IMR-90 (cell line): ENCODE results near the gene RFX2. TPM values are rescaled to one million over a fixed set of nuclear protein-coding genes. Genes with fewer than 3 reads are reported as not detected.

Source experiments
- ATAC-seq: fragments of 200-7000 bp; cut with Tn5 transposase; 2 replicates; pipeline ENCODE4 v1.9.1; 2020; ENCODE audit warnings: low read depth, mild to moderate bottlenecking, moderate library complexity
- BruUV-seq: library from RNA; stranded (reverse); fragments of 400-500 nt; replicated peaks from 2 replicates; lab custom pipeline; 2021; lab: Mats Ljungman, UMichigan
- CTCF ChIA-PET: fragments of 300-600 bp; formaldehyde crosslinking; extraction: SDS; loops from one replicate; lab custom pipeline; 2021; ENCODE audit warnings: antibody characterized with exemption; lab: Yijun Ruan, JAX
- POLR2A ChIA-PET: fragments of 300-600 bp; sonication (Branson Sonifier 250); formaldehyde crosslinking; loops from one replicate; lab custom pipeline; 2022; ENCODE audit warnings: antibody characterized with exemption; ENCODE audit not compliant: unreplicated experiment; lab: Charles Lee
- DNase-seq: peaks from one replicate; pipeline ENCODE4 v3.0.0; 2013
- H2AFZ ChIP-seq: replicated peaks from 2 replicates; pipeline ENCODE3; 2013; ENCODE audit warnings: low read length, mild to moderate bottlenecking; ENCODE audit not compliant: poor library complexity
- H2AK5ac ChIP-seq: 2 replicates; pipeline ENCODE4 v1.6.1; 2013; ENCODE audit warnings: low read depth, low read length, inconsistent platforms
- H2AK9ac ChIP-seq: replicated peaks from 2 replicates; pipeline ENCODE3; 2013; ENCODE audit warnings: mild to moderate bottlenecking, low read depth, low read length, moderate library complexity; ENCODE audit not compliant: poor library complexity
- H2BK120ac ChIP-seq: 2 replicates; pipeline ENCODE4 v1.6.1; 2013; ENCODE audit warnings: low read depth, low read length, inconsistent platforms
- H2BK15ac ChIP-seq: 3 replicates; pipeline ENCODE4 v1.6.1; 2013; ENCODE audit warnings: low read depth, low read length, inconsistent platforms
- H2BK20ac ChIP-seq: 2 replicates; pipeline ENCODE4 v1.6.1; 2013; ENCODE audit warnings: low read depth, mild to moderate bottlenecking, inconsistent platforms, low read length, moderate library complexity
- H2BK5ac ChIP-seq: 2 replicates; pipeline ENCODE4 v1.6.1; 2013; ENCODE audit warnings: mild to moderate bottlenecking, low read depth, low read length, inconsistent platforms; ENCODE audit not compliant: poor library complexity, severe bottlenecking
- H3K14ac ChIP-seq: replicated peaks from 2 replicates; pipeline ENCODE4 v1.6.1; 2013; ENCODE audit warnings: low read depth, low read length, inconsistent platforms
- H3K18ac ChIP-seq: 2 replicates; pipeline ENCODE4 v1.6.1; 2013; ENCODE audit warnings: low read depth, low read length, control low read depth
- H3K23ac ChIP-seq: 2 replicates; pipeline ENCODE4 v1.6.1; 2013; ENCODE audit warnings: low read depth, low read length, inconsistent platforms
- H3K27ac ChIP-seq: 2 replicates; pipeline ENCODE4 v1.5.1; 2013; ENCODE audit warnings: mild to moderate bottlenecking, control low read depth, low read length; ENCODE audit not compliant: insufficient read depth
- H3K27me3 ChIP-seq: 2 replicates; pipeline ENCODE4 v1.6.1; 2013; ENCODE audit warnings: low read length; ENCODE audit not compliant: control insufficient read depth, insufficient read depth
- H3K36me3 ChIP-seq: 2 replicates; pipeline ENCODE4 v1.6.1; 2013; ENCODE audit warnings: low read length, mixed read lengths; ENCODE audit not compliant: control insufficient read depth, insufficient read depth
- H3K4ac ChIP-seq: 2 replicates; pipeline ENCODE4 v1.6.1; 2013; ENCODE audit warnings: low read depth, low read length, inconsistent platforms
- H3K4me1 ChIP-seq: 2 replicates; pipeline ENCODE4 v1.6.1; 2013; ENCODE audit warnings: low read length, mixed read lengths; ENCODE audit not compliant: control insufficient read depth, insufficient read depth
- H3K4me2 ChIP-seq: 2 replicates; pipeline ENCODE4 v1.6.1; 2013; ENCODE audit warnings: low read depth, mild to moderate bottlenecking, control low read depth, low read length, moderate library complexity
- H3K4me3 ChIP-seq: 2 replicates; pipeline ENCODE4 v1.5.1; 2013; ENCODE audit warnings: low read depth, mild to moderate bottlenecking, control low read depth, low read length, moderate library complexity; ENCODE audit not compliant: insufficient read depth
- H3K56ac ChIP-seq: 2 replicates; pipeline ENCODE4 v1.6.1; 2013; ENCODE audit warnings: low read length, inconsistent platforms; ENCODE audit not compliant: insufficient read depth; ENCODE audit errors: extremely low read depth
- H3K79me1 ChIP-seq, 2 experiments: 2 replicates each; pipeline ENCODE4 v1.6.1; 2013; ENCODE audit warnings: low read length in 2 of 2, inconsistent platforms in 1 of 2, low read depth in 1 of 2
- H3K9ac ChIP-seq: 2 replicates; pipeline ENCODE4 v1.6.1; 2013; ENCODE audit warnings: low read depth, low read length, control low read depth
- H3K9me1 ChIP-seq: 2 replicates; pipeline ENCODE4 v1.6.1; 2013; ENCODE audit warnings: low read length, inconsistent platforms; ENCODE audit not compliant: insufficient read depth
- H3K9me3 ChIP-seq: 2 replicates; pipeline ENCODE4 v1.6.1; 2013; ENCODE audit warnings: low read length; ENCODE audit not compliant: control insufficient read depth, insufficient read depth
- H4K20me1 ChIP-seq: 2 replicates; pipeline ENCODE4 v1.6.1; 2013; ENCODE audit warnings: low read length, inconsistent platforms; ENCODE audit not compliant: insufficient read depth
- H4K5ac ChIP-seq: 2 replicates; pipeline ENCODE4 v1.6.1; 2013; ENCODE audit warnings: mild to moderate bottlenecking, low read depth, low read length, control low read depth
- H4K8ac ChIP-seq, 2 experiments: 2 replicates each; pipeline ENCODE4 v1.6.1; 2013; ENCODE audit warnings: low read depth in 2 of 2, low read length in 2 of 2, control low read depth in 1 of 2, inconsistent platforms in 1 of 2
- H4K91ac ChIP-seq: 2 replicates; pipeline ENCODE4 v1.6.1; 2013; ENCODE audit warnings: low read depth, low read length, inconsistent platforms; ENCODE audit not compliant: insufficient read depth
- BHLHE40 ChIP-seq: fragments of 150-350 bp; IDR thresholded peaks from 2 replicates; pipeline ENCODE4 v1.6.1; 2016; ENCODE audit warnings: mild to moderate bottlenecking, low read depth, low read length
- CHD1 ChIP-seq: IDR thresholded peaks from 2 replicates; pipeline ENCODE4 v1.6.1; 2012; ENCODE audit warnings: low read depth, low read length, improper control_type of control experiment
- ELK1 ChIP-seq: fragments of 150-350 bp; IDR thresholded peaks from 2 replicates; pipeline ENCODE4 v1.6.1; 2016; ENCODE audit warnings: low read depth, mild to moderate bottlenecking, low read length, moderate library complexity, borderline replicate concordance
- MAFK ChIP-seq: IDR thresholded peaks from 2 replicates; pipeline ENCODE4 v1.6.1; 2012; ENCODE audit warnings: low read depth, low read length, improper control_type of control experiment
- MAZ ChIP-seq: IDR thresholded peaks from 2 replicates; pipeline ENCODE4 v1.6.1; 2012; ENCODE audit warnings: low read depth, mild to moderate bottlenecking, low read length, improper control_type of control experiment, moderate library complexity, borderline replicate concordance
- RAD21 ChIP-seq: IDR thresholded peaks from 2 replicates; pipeline ENCODE4 v1.6.1; 2012; ENCODE audit warnings: low read length, improper control_type of control experiment
- RCOR1 ChIP-seq: IDR thresholded peaks from 2 replicates; pipeline ENCODE4 v1.6.1; 2012; ENCODE audit warnings: mild to moderate bottlenecking, low read length, improper control_type of control experiment; ENCODE audit not compliant: insufficient replicate concordance
- USF2 ChIP-seq: fragments of 150-350 bp; IDR thresholded peaks from 2 replicates; pipeline ENCODE4 v1.6.1; 2017; ENCODE audit warnings: mild to moderate bottlenecking, antibody characterized with exemption, low read length, low read depth
- WGBS, 2 experiments: methylation state at CpG; one replicate each; pipeline versions ENCODE4 v1.1.5 to v1.1.7; 2013; ENCODE audit warnings: missing lambda C conversion rate in 2 of 2; ENCODE audit not compliant: insufficient read length in 1 of 2; ENCODE audit errors: extremely low coverage in 2 of 2; 5-methylcytosine and 5-hydroxymethylcytosine counted together
- dilution Hi-C: fragments of 300-500 bp; cut with HindIII; formaldehyde crosslinking; loops from one replicate; pipeline ENCODE4 v1.14.3; 2018; ENCODE audit warnings: low sequenced_read_pairs; ENCODE audit not compliant: unreplicated experiment
- in situ Hi-C: fragments of 300-500 bp; cut with MboI; formaldehyde crosslinking; loops from 3 replicates; pipeline ENCODE4 v1.14.3; 2019; ENCODE audit warnings: low sequenced_read_pairs, inconsistent platforms, mixed read lengths
- intact Hi-C: fragments of 100-400 bp; cut with micrococcal nuclease; formaldehyde crosslinking; loops from 2 replicates; pipeline ENCODE4 v1.10.0; 2022
- polyA plus RNA-seq, 3 experiments: library from polyadenylated mRNA; depleted of rRNA; stranded (reverse); fragments of >200 nt; gene quantifications; 2 replicates each; pipeline ENCODE4 v1.2.3, GENCODE V29; 2012; ENCODE audit warnings: low replicate concordance in 1 of 3
- total RNA-seq: library from RNA; depleted of rRNA; stranded (reverse); fragments of >200 nt; gene quantifications from 2 replicates; pipeline ENCODE4 v1.2.3, GENCODE V29; 2012

The RFX2 gene
- total and polyA plus RNA-seq, 2 of the 4 experiments (the other 2 are of a cell fraction): 2.2 to 4.9 TPM

GRCh38 chr19:6084821-6085220 is 25.5 kb downstream of the RFX2 start:
- H3K4ac ChIP-seq: no peak overlapping the region
- intact Hi-C loops: no loop called here
- H3K18ac ChIP-seq: no peak overlapping the region
- H2BK20ac ChIP-seq: no peak overlapping the region
- no peak for ATAC-seq
- no peak overlapping the region for H3K27ac ChIP-seq
- H4K5ac ChIP-seq: no peak overlapping the region
- DNase-seq: no peak
- no peak overlapping the region for H3K56ac ChIP-seq
- ChIA-PET POLR2A (no interaction called here), CTCF (no interaction called here)
- BruUV-seq: no TSS peak
- H3K4me1 ChIP-seq: peaks cover 19% of the 10 kb centered on the region
- H3K14ac ChIP-seq: no peak overlapping the region
- no peak overlapping the region for H3K23ac ChIP-seq
- no peaks in the 10 kb centered on the region for H3K27me3 ChIP-seq
- no CpG with 5 or more reads among the region's 2 CpGs for WGBS, 2 experiments
- peaks cover 14% of the 10 kb centered on the region; the same call in 1 of the 2 replicates for H3K9me1 ChIP-seq
- no peak overlapping the region for H3K4me3 ChIP-seq
- no peak overlapping the region for H2BK120ac ChIP-seq
- TF ChIP-seq MAFK (no peak), RAD21 (no peak), ELK1 (no peak), USF2 (no peak), RCOR1 (no peak), MAZ (no peak), CHD1 (no peak), BHLHE40 (no peak)
- no peak overlapping the region for H2AFZ ChIP-seq
- H2BK5ac ChIP-seq: no peak overlapping the region
- H3K79me1 ChIP-seq: peaks cover 2 to 21% of the 10 kb centered on the region in 2 experiments; a peak in 3 of 4 replicates
- no peaks in the 10 kb centered on the region for H3K36me3 ChIP-seq
- no peak overlapping the region for H2BK15ac ChIP-seq
- no peak overlapping the region for H3K4me2 ChIP-seq
- no peaks in the 10 kb centered on the region for H3K9me3 ChIP-seq
- H3K9ac ChIP-seq: no peak overlapping the region
- no peak overlapping the region for H4K8ac ChIP-seq
- in situ Hi-C loops: no loop called here
- H2AK9ac ChIP-seq: no peak overlapping the region
- H4K91ac ChIP-seq: no peak overlapping the region
- H4K20me1 ChIP-seq: no peaks in the 10 kb centered on the region
- H2AK5ac ChIP-seq: no peak overlapping the region
- dilution Hi-C loops: no loop called here
